Neural progenitor cell (in vitro differentiated cells): ENCODE measurements around the gene CA14. TPM values are rescaled to one million over a fixed set of nuclear protein-coding genes. Genes with fewer than 3 reads are reported as not detected.
A peak's percentile ranks its signal among the peaks of the same experiment; 100 is the strongest.

Source experiments
- DNase-seq: peaks from one replicate; pipeline ENCODE4 v3.0.0-alpha.2; 2016; ENCODE audit warnings: low spot score
- H2AFZ ChIP-seq: fragments of 200-600 bp; sonication (generic); replicated peaks from 2 replicates; pipeline ENCODE4 v1.6.1; 2016; ENCODE audit warnings: antibody characterized with exemption
- H3F3A ChIP-seq: fragments of 200-600 bp; sonication (generic); 2 replicates; pipeline ENCODE4 v1.6.1; 2016; ENCODE audit warnings: antibody characterized with exemption, low read depth
- H3K27ac ChIP-seq: fragments of 200-600 bp; sonication (generic); 2 replicates; pipeline ENCODE4 v1.5.1; 2016; ENCODE audit warnings: mild to moderate bottlenecking
- H3K27me3 ChIP-seq: fragments of 200-600 bp; sonication (generic); 2 replicates; pipeline ENCODE4 v1.6.1; 2016; ENCODE audit warnings: mild to moderate bottlenecking, moderate library complexity
- H3K36me3 ChIP-seq: fragments of 200-600 bp; sonication (generic); 2 replicates; pipeline ENCODE4 v1.5.1; 2016
- H3K4me1 ChIP-seq: fragments of 200-600 bp; sonication (generic); 2 replicates; pipeline ENCODE4 v1.6.1; 2016; ENCODE audit warnings: mixed run types
- H3K4me2 ChIP-seq: fragments of 200-600 bp; sonication (generic); 2 replicates; pipeline ENCODE4 v1.6.1; 2016
- H3K4me3 ChIP-seq: fragments of 200-600 bp; sonication (generic); 2 replicates; pipeline ENCODE4 v1.5.1; 2016
- H3K79me2 ChIP-seq: fragments of 200-600 bp; sonication (generic); 2 replicates; pipeline ENCODE4 v1.6.1; 2016; ENCODE audit warnings: low read depth
- H3K9ac ChIP-seq: fragments of 200-600 bp; sonication (generic); 2 replicates; pipeline ENCODE4 v1.6.1; 2016
- H3K9me3 ChIP-seq: fragments of 200-600 bp; sonication (generic); 2 replicates; pipeline ENCODE4 v1.5.1; 2016; ENCODE audit warnings: low read depth
- H4K20me1 ChIP-seq: fragments of 200-600 bp; sonication (generic); 2 replicates; pipeline ENCODE4 v1.6.1; 2016; ENCODE audit warnings: low read depth
- H3K27ac Mint-ChIP-seq: 3 replicates; pipeline ENCODE4 v1.8.0; 2021; ENCODE audit warnings: mixed read lengths
- H3K27me3 Mint-ChIP-seq: 2 replicates; pipeline ENCODE4 v1.8.0; 2022; ENCODE audit warnings: low read depth, mild to moderate bottlenecking, inconsistent platforms, moderate library complexity, mixed read lengths; ENCODE audit not compliant: insufficient read depth
- H3K36me3 Mint-ChIP-seq: 3 replicates; pipeline ENCODE4 v1.8.0; 2021; ENCODE audit warnings: mixed read lengths
- H3K4me1 Mint-ChIP-seq: 3 replicates; pipeline ENCODE4 v1.8.0; 2021; ENCODE audit warnings: mixed read lengths
- H3K4me3 Mint-ChIP-seq: 3 replicates; pipeline ENCODE4 v1.8.0; 2021; ENCODE audit warnings: mild to moderate bottlenecking, moderate library complexity, mixed read lengths
- H3K9me3 Mint-ChIP-seq: 3 replicates; pipeline ENCODE4 v1.8.0; 2020; ENCODE audit warnings: mixed read lengths
- EZH2 ChIP-seq: fragments of 200-600 bp; sonication (generic); IDR thresholded peaks from 2 replicates; pipeline ENCODE4 v1.6.1; 2017; ENCODE audit warnings: antibody characterized with exemption, mild to moderate bottlenecking, moderate library complexity
- EZH2phosphoT487 ChIP-seq: fragments of 200-600 bp; sonication (generic); IDR thresholded peaks from 2 replicates; pipeline ENCODE4 v1.6.1; 2017; ENCODE audit warnings: antibody characterized with exemption
- total RNA-seq: library from RNA; depleted of rRNA; stranded (reverse); fragments of >200 nt; gene quantifications from 2 replicates; pipeline ENCODE4 v1.2.3, GENCODE V29; 2015; ENCODE audit warnings: low replicate concordance
- TF ChIP-seq, protein P1 (sequence below): fragments of 200-600 bp; sonication (generic); IDR thresholded peaks from 2 replicates; pipeline ENCODE4 v1.5.1; 2017; ENCODE audit warnings: antibody characterized with exemption, mild to moderate bottlenecking

The CA14 gene
- total RNA-seq, 1 donor from 2014 or later, result 56.4 TPM

DNA sequence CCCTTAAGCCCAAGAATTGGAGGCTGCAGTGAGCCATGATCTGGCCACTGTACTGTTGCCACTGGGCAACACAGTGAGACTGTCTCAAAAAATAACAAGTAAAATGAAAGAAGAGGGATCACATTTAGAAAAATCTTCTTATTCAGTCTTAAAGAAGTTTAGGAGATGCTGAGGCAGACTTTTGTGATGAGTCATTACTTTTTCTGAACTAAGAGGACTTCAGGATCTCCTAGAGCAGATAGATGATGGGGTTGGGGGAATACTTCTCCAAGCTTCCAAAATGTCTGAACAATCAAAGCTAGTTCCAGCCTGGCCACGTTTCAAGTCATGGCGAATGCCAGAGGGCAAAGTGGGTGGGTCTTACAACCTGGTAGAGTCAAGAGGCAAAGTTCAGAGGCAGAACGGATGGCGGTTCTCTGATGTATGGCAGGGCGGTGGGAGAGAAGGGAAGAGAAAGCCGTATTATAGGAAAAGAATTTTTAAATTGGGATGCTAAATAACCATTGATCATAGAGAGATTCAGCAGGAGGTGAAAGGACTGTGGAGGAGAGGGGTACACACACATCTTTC lies 22.6 kb downstream of the CA14 start:
- H3K27me3 Mint-ChIP-seq, result peaks cover 5% of the 10 kb centered on the region
- H3K27ac ChIP-seq, result no peak overlapping the region
- H3K9ac ChIP-seq, result no peak overlapping the region
- no peak overlapping the region for H2AFZ ChIP-seq
- no peaks in the 10 kb centered on the region for H4K20me1 ChIP-seq
- H3K4me1 Mint-ChIP-seq, result peaks cover 34% of the 10 kb centered on the region
- no peaks in the 10 kb centered on the region for H3K9me3 ChIP-seq
- peak overlapping the region; percentile 80 for H3K4me2 ChIP-seq
- DNase-seq, result no peak
- H3K27ac Mint-ChIP-seq, result no peak overlapping the region
- no peaks in the 10 kb centered on the region for H3K9me3 Mint-ChIP-seq
- no peak for TF ChIP-seq EZH2phosphoT487
- TF ChIP-seq EZH2, result no peak
- TF ChIP-seq, protein P1, sequence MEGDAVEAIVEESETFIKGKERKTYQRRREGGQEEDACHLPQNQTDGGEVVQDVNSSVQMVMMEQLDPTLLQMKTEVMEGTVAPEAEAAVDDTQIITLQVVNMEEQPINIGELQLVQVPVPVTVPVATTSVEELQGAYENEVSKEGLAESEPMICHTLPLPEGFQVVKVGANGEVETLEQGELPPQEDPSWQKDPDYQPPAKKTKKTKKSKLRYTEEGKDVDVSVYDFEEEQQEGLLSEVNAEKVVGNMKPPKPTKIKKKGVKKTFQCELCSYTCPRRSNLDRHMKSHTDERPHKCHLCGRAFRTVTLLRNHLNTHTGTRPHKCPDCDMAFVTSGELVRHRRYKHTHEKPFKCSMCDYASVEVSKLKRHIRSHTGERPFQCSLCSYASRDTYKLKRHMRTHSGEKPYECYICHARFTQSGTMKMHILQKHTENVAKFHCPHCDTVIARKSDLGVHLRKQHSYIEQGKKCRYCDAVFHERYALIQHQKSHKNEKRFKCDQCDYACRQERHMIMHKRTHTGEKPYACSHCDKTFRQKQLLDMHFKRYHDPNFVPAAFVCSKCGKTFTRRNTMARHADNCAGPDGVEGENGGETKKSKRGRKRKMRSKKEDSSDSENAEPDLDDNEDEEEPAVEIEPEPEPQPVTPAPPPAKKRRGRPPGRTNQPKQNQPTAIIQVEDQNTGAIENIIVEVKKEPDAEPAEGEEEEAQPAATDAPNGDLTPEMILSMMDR, result no peak
- H3K27me3 ChIP-seq, result peaks cover 10% of the 10 kb centered on the region
- H3K4me3 Mint-ChIP-seq, result peak overlapping the region; percentile 93
- no peak overlapping the region for H3K4me3 ChIP-seq
- no peaks in the 10 kb centered on the region for H3K36me3 ChIP-seq
- peaks cover 8% of the 10 kb centered on the region for H3K79me2 ChIP-seq
- H3K36me3 Mint-ChIP-seq, result peaks cover 28% of the 10 kb centered on the region
- peaks cover 16% of the 10 kb centered on the region for H3F3A ChIP-seq
- H3K4me1 ChIP-seq, result peaks cover 12% of the 10 kb centered on the region

DNA sequence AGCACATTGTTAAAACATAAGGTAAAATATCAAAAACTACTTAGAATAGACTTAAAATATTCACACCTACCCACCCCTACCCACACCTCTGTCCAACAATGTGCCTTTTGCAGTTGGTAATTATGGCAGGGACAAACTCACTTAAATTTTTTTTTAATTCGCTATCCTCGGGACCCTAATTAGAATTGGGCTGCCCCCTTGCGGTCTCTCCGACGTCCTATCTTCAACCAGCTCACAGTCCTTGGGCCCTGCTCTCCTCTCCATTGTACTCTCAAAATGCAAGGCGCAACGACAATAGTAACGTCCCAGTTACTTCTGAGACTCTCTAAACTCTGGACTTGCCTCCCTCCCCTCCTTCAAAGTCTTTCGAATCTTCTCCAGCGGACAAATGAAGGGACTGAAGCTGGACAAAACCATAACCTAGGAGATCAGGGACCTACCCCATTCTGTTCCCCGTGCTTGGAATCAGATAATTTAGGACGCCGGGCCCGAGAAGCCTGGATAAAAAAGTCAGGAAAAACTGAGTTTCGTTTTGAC lies 23.7 kb downstream of the CA14 start:
- Histone ChIP-seq H2AFZ (peak overlapping the region; percentile 35), H3K27ac (no peak overlapping the region)
- peak overlapping the region; percentile 93 for H3K4me3 Mint-ChIP-seq

DNA sequence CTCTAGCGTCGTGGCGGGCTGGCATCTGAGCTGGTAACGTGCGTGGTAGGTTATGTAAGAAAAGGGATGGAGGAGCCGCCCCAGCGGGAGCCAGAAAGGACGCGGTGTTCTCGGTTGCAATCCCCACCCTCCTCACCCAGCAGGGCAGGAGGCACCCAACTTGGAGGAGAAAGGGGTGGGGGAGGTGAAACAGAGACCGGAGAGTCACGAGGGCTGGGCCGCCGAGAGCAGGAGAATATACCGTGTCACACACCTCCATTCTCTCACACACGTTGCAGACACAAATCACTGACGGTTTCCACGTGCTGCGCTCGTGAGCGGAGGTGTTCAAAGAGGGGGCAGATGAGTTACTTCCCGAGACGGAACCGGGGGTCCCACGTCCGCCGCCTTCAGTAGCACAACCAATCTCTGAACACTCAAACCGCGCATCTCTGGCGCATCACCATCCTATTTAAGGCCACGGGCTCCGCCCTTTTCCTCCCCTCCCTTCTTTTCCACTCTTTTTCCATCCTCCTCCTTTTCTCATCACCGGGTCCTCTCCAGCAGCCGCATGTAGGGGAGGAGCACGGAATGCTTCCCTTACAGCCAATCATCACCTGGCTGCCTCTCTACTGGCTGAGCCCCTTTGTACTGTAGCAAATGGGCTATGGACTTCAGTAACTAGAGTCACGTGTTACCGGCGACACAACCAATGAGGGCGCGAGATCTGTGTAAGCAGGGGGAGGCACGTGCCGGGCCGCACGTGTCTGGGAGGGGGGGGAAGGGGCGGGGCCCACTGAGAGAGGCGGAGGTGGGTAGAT lies 24.4 kb downstream of the CA14 start, which contains the start of gene CIART:
CIART (plus strand) TSS at position 797 of the 800 bp plus-strand sequence. CDS start 714 bp downstream, outside the sequence.
- H3K27ac ChIP-seq, result no peak within 1 kb of the TSS
- peak within 1 kb of the TSS; percentile 93 for H3K4me3 Mint-ChIP-seq

More for the DNA sequence above, 23.7 kb downstream of the CA14 start:
- H3K79me2 ChIP-seq, result peaks cover 8% of the 10 kb centered on the region
- peak; percentile 88 for DNase-seq
- no peaks in the 10 kb centered on the region for H4K20me1 ChIP-seq
- peaks cover 12% of the 10 kb centered on the region for H3K4me1 ChIP-seq
- H3K36me3 ChIP-seq, result no peaks in the 10 kb centered on the region
- peaks cover 34% of the 10 kb centered on the region for H3K4me1 Mint-ChIP-seq
- H3K36me3 Mint-ChIP-seq, result peaks cover 26% of the 10 kb centered on the region
- no peak overlapping the region for H3K9ac ChIP-seq
- no peak for TF ChIP-seq EZH2phosphoT487
- TF ChIP-seq, protein P1, result peak; percentile 77
- peaks cover 16% of the 10 kb centered on the region for H3F3A ChIP-seq
- H3K9me3 ChIP-seq, result no peaks in the 10 kb centered on the region
- peak overlapping the region; percentile 71 for H3K4me3 ChIP-seq
- peaks cover 10% of the 10 kb centered on the region for H3K27me3 Mint-ChIP-seq
- H3K27ac Mint-ChIP-seq, result peak overlapping the region; percentile 12
- no peaks in the 10 kb centered on the region for H3K9me3 Mint-ChIP-seq
- H3K27me3 ChIP-seq, result peaks cover 10% of the 10 kb centered on the region
- peak overlapping the region; percentile 80 for H3K4me2 ChIP-seq

More for the DNA sequence above, 24.4 kb downstream of the CA14 start, which contains the start of gene CIART:
- Histone ChIP-seq H3K79me2 (peaks cover 8% of the 10 kb centered on the region), H3K4me2 (peak within 1 kb of the TSS; percentile 95), H3K9ac (no peak within 1 kb of the TSS), H3K36me3 (no peaks in the 10 kb centered on the region), H4K20me1 (no peaks in the 10 kb centered on the region), H3K9me3 (no peaks in the 10 kb centered on the region), H3K4me3 (peak within 1 kb of the TSS; percentile 71), H3K4me1 (peaks cover 12% of the 10 kb centered on the region), H3K27me3 (peaks cover 10% of the 10 kb centered on the region), H2AFZ (peak within 1 kb of the TSS; percentile 74), H3F3A (peaks cover 16% of the 10 kb centered on the region)
- H3K4me1 Mint-ChIP-seq, result peaks cover 34% of the 10 kb centered on the region
- H3K27ac Mint-ChIP-seq, result peak within 1 kb of the TSS; percentile 51
- peaks cover 25% of the 10 kb centered on the region for H3K36me3 Mint-ChIP-seq
- H3K27me3 Mint-ChIP-seq, result peaks cover 11% of the 10 kb centered on the region
- no peaks in the 10 kb centered on the region for H3K9me3 Mint-ChIP-seq
- peak; percentile 98 for DNase-seq
- no peak for TF ChIP-seq EZH2
- TF ChIP-seq, protein P1, result no peak
- TF ChIP-seq EZH2phosphoT487, result no peak
